HFF-Myc (cell line): Measurements from ENCODE around the gene MLPH.

ENCODE experiments used
- DNase-seq: peaks from one replicate; pipeline ENCODE4 v3.0.0-alpha.2; 2011; ENCODE audit warnings: low read depth; ENCODE audit errors: extremely low read depth
- H3K4me3 ChIP-seq: replicated peaks from 2 replicates; pipeline ENCODE4 v1.5.1; 2011; ENCODE audit warnings: low read depth, mild to moderate bottlenecking, control low read depth, low read length
- TF ChIP-seq, protein P1 (sequence below): IDR thresholded peaks from 2 replicates; pipeline ENCODE4 v1.5.1; 2012; ENCODE audit warnings: mild to moderate bottlenecking, low read depth, low read length, control low read depth; ENCODE audit errors: missing control alignments

MLPH gene

DNA sequence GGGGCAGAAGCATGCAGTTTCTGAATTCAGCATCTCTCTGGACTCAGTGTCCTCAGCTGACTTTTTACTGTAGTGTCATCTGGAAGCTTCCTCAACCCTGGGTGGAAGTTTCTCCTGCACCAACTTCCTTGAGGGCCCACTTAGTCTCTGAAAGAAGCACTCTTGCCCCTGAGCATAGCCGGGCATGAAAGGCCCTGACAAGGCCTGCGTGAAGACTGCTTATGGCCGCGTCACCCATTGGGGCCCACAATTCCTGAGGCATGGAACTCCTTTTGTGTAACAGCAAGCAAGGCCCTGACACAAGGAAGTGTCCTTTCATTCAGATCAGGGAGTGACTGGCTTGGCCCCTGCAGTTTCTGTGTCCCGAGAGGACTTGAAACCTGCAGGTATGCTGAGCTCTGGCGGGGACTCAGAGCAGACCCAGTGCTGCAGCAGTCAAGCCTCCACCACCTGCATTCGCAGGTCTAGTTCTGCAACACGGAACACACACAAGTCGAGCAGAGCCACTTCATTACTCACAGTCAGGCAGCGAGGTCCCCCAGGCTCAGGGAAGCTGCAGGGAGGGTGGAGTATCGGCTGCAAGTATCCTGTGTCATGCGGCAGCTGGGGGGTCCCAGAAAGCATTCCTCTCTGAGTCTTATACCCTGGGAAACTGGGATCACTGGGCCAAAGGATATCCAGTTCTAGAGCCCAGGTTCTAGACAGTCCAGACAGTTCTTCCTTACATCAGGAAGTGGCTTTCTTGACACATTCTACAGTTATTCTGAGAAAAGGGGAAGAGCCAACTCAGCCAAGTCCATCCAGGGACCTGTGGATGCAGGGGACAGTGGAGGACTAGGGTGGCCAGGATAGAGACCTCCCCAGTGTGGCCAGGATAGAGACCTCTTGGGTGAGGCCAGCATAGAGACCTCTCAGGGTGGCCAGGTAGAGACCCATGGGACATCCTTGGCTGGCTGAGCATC is 43.7 kb downstream of the MLPH start:
- H3K4me3 ChIP-seq, result no peak overlapping the region
- DNase-seq, result no peak
- TF ChIP-seq, protein P1, sequence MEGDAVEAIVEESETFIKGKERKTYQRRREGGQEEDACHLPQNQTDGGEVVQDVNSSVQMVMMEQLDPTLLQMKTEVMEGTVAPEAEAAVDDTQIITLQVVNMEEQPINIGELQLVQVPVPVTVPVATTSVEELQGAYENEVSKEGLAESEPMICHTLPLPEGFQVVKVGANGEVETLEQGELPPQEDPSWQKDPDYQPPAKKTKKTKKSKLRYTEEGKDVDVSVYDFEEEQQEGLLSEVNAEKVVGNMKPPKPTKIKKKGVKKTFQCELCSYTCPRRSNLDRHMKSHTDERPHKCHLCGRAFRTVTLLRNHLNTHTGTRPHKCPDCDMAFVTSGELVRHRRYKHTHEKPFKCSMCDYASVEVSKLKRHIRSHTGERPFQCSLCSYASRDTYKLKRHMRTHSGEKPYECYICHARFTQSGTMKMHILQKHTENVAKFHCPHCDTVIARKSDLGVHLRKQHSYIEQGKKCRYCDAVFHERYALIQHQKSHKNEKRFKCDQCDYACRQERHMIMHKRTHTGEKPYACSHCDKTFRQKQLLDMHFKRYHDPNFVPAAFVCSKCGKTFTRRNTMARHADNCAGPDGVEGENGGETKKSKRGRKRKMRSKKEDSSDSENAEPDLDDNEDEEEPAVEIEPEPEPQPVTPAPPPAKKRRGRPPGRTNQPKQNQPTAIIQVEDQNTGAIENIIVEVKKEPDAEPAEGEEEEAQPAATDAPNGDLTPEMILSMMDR, result no peak

DNA sequence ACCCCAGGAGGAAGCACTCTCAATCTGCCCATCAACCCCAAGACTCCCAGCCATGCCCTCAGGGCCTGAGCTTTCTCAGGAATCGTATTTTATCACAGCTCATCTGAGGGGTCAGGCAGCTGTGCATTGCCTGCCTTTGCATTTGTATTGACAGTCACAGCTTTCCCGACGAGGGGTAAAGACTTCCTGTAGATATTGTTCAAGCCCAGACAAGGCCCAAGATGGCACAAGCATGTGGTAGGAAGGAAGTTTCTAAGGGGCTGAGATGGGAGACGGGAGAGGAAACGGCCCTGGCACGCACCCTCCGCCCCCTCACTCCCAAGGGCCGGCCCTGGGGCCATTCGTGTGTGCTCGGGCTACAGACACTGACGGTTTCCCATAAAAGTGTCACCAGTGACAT is 45.1 kb downstream of the MLPH start:
- no peak for DNase-seq
- H3K4me3 ChIP-seq, result no peak overlapping the region
- TF ChIP-seq, protein P1, result no peak

DNA sequence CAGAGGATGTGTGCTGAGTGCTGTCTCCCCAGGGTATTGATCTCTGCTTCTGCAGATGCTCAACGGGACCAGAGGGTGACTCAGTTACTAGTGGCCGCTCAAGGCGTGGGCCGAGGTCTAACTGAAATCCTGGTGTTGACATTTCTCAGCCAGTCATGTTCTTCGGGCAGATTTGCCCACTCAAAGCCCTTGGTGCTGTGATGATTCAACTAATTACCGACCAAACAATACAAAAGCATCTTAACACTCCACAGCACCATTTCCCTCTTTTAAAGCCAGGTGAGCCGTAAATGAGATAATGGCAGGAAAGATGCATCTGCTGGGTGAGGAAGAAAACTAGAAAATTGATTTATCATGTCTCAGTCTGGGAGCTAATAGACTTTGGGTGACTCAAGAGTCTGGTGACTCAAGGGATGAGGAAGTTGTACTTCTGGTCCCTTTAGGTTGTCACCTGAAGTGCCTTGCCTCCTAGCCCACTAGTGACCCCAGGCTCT is 46.7 kb downstream of the MLPH start:
- TF ChIP-seq, protein P1, result no peak
- no peak for DNase-seq
- H3K4me3 ChIP-seq, result no peak overlapping the region

DNA sequence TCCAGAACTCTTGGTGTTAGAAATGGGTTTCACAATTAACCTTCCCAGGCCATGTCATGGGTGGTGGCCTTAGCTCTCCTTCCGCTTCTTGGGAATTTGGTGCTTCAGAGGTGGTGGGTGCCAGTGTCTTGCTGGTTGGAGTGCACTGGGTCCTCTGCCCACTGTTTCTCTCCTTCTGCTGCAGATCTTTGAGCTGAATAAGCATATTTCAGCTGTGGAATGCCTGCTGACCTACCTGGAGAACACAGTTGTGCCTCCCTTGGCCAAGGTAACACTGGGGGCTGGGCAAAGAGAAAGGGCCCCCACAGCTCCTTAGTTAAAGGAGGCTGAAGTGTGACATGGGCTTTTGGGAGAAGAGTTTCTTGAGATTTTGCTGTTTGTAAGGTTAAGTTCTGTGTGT is 47.3 kb downstream of the MLPH start:
- H3K4me3 ChIP-seq, result no peak overlapping the region
- DNase-seq, result no peak
- TF ChIP-seq, protein P1, result no peak

DNA sequence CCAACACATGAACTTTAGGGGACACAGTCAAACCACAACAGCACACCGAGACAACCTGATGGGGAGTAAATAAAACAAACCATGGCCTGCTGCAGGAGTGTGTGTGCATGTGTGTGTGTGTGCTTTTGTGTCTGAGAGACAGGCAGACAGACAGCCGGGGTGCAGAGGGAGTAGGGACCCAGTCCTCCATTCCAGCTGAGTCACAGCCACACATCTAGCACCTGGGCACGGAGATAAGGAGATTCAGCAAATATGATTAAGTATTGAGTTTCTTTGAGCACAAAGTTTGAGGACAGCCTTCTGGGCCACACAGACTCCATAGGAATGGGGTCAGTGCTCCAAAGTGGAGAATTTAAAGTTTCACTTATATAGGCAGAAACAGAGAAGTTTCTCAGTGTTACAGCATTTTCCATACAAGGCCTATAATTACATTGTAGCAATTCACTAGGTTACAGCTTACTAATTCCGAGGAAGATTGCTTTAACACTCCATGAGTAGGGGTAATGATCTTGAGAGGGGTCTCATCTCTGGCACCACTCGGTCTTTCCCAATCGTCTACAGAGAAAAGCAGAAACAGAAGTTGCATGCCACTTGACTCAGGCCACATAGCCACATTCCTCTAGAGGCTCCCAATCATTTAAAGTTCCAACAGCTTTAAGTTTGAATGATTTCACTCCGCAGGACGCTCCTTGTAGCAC is 48.5 kb downstream of the MLPH start:
- TF ChIP-seq, protein P1, result no peak
- H3K4me3 ChIP-seq, result no peak overlapping the region
- DNase-seq, result no peak

DNA sequence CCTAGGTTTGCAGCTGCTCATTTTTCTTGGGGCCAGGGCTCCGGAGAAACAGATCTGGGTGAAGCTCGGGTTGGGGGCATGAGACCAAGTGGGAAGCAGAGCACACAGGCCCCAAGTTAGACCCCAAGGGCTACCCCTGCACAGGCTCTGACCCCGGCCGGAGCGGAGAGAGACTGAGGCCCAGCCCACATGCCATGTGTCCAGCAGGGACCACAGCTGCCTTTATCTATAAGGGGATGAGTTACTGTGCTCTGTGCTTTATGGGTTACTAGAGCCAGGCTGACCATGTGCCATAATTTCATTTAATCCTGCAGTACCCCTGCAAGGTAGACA is 49.0 kb downstream of the MLPH start:
- DNase-seq, result no peak
- TF ChIP-seq, protein P1, result no peak
- H3K4me3 ChIP-seq, result no peak overlapping the region
